ENCODE measurements around the gene AP4S1. TPM values are rescaled to one million over a fixed set of nuclear protein-coding genes. Genes with fewer than 3 reads are reported as not detected.
"Not testable (repeated sequence)": the region's sequence is repeated elsewhere in the genome, so short reads cannot be mapped to it uniquely, and the experiment has no call there.

AP4S1 gene
- polyA plus RNA-seq, 4 donors = 14.4 to 21.5 (median 20.9) TPM

GRCh38 chr14:31080056-31080455 is 54.6 kb downstream of the AP4S1 start:
- DNase-seq (ENCODE audit: low read depth in 4 of 4, low spot score in 3 of 4) = no peak

GRCh38 chr14:31080484-31080883 is 55.0 kb downstream of the AP4S1 start:
- DNase-seq (ENCODE audit: low read depth in 4 of 4, low spot score in 3 of 4) = no peak

GRCh38 chr14:31083781-31084180 is 58.3 kb downstream of the AP4S1 start:
- DNase-seq (ENCODE audit: low read depth in 4 of 4, low spot score in 3 of 4) = no peak

- no peak for DNase-seq (ENCODE audit: low read depth in 4 of 4, low spot score in 3 of 4)
These were observed 58.9 kb downstream of the AP4S1 start for GRCh38 chr14:31084385-31084784.

DNA sequence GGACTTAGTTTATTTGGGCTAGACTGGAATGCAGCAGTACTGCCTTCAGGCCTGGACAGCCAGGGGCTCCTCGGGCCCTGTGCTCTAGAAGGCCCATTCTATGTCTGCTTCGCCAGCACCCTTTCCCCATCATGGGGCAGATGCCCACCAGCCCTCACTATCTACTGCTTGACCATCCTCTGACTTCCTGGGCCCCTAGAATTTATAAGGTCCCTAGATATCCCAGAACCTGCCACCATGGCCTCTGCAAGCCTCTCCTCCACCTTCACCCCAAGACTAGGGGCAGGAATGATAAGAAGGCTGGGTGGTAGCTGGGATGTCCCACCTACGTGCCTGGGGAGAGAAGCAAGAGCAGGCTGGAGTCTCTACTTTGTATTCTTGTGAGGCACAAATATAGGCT is 59.6 kb downstream of the AP4S1 start:
- no peak for DNase-seq (ENCODE audit: low read depth in 4 of 4, low spot score in 3 of 4)

DNA sequence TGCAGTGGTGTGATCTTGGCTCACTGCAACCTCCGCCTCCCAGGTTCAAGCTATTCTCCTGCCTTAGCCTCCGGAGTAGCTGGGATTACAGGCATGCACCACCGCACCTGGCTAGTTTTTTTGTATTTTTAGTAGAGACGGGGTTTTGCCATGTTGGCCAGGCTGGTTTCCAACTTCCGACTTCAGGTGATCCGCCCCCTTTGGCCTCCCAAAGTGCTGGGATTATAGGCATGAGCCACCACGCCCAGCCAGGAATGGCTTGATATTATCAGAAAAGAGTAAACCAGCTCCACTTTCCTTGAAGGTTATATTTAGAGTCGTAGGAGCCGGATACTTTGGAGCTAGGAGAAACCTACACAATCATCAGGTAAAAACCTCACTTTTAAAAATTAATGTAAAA is 61.0 kb downstream of the AP4S1 start:
- not testable (repeated sequence) for DNase-seq (ENCODE audit: low read depth in 4 of 4, low spot score in 3 of 4)

- no peak for DNase-seq (ENCODE audit: low read depth in 4 of 4, low spot score in 3 of 4)
These were observed 65.7 kb downstream of the AP4S1 start for GRCh38 chr14:31090883-31091764.

DNA sequence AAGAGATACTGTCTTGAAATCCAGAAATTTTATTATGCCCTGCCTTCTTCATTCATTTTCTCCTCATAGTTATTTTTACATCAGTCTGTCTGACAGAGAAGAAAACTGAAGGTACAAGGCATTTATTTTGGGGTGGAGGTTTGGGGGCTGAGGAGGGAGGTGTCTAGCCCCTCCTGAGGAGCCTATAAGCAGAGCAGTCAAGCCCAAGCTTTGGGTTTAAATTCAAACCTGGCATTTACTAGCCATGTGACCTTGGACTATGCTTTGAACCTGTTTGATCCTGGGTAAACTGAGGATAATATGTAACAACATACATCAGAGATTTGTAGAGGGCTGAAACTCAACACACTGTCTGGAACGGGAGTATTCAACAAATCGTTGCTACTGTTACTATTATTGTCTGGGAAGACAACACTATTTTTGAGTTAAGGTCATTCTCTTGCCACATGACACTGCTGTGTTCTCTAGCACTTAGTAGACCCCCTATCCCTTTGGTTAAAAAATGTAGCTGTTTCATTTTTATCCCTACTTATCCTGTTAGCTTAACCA is 66.8 kb downstream of the AP4S1 start:
- no peak for DNase-seq (ENCODE audit: low read depth in 4 of 4, low spot score in 3 of 4)

- not testable (repeated sequence) for DNase-seq (ENCODE audit: low read depth in 4 of 4, low spot score in 3 of 4)
These were observed 68.7 kb downstream of the AP4S1 start for GRCh38 chr14:31093884-31094839.

- not testable (repeated sequence) for DNase-seq (ENCODE audit: low read depth in 4 of 4, low spot score in 3 of 4)
These were observed 70.4 kb downstream of the AP4S1 start for GRCh38 chr14:31095817-31096216.

- no peak for DNase-seq (ENCODE audit: low read depth in 4 of 4, low spot score in 3 of 4)
These were observed 70.8 kb downstream of the AP4S1 start for GRCh38 chr14:31096255-31096654.

DNA sequence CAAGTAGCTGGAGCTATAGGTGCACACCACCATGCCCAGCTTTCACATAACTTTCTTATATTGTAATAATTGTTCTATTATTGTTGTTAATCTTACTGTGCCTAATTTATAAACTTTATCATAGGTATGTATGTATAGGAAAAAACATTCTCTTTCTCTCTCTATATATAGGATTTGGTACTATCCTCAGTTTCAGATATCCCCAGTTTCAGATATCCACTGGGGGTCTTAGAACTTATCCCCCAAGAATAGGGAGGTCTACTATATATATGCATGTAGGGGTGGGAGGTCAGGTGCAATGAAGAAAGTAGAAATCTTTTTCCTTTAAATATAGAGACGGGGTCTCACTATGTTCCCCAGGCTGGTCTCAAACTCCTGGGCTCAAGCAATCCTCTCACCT is 71.6 kb downstream of the AP4S1 start:
- DNase-seq (ENCODE audit: low read depth in 4 of 4, low spot score in 3 of 4) = no peak

DNA sequence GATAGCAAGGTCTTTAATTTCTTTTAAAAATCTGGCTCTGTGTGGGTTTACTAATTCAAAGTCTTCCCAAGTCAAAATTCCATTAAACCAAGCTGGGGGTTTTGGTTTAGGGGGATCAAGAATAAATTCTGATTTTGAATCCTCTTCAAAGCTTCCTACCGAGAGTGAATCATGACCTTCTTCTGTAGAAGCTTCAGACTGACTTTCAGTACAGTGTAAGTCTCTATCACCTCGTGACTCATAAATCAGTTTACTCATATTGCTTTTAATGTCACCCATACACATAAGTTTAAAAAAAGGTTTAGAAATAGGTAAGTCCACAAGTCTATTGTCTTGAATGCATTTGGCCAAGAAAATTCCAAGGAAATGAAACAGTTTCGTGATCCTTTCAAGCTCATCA is 81.3 kb downstream of the AP4S1 start:
- DNase-seq (ENCODE audit: low read depth in 4 of 4, low spot score in 3 of 4) = no peak

GRCh38 chr14:31109257-31109656 is 83.8 kb downstream of the AP4S1 start:
- DNase-seq (ENCODE audit: low read depth in 4 of 4, low spot score in 3 of 4) = no peak

GRCh38 chr14:31110872-31111271 is 85.4 kb downstream of the AP4S1 start:
- DNase-seq (ENCODE audit: low read depth in 4 of 4, low spot score in 3 of 4) = no peak

GRCh38 chr14:31113794-31114193 is 88.3 kb downstream of the AP4S1 start:
- DNase-seq (ENCODE audit: low read depth in 4 of 4, low spot score in 3 of 4) = no peak

DNA sequence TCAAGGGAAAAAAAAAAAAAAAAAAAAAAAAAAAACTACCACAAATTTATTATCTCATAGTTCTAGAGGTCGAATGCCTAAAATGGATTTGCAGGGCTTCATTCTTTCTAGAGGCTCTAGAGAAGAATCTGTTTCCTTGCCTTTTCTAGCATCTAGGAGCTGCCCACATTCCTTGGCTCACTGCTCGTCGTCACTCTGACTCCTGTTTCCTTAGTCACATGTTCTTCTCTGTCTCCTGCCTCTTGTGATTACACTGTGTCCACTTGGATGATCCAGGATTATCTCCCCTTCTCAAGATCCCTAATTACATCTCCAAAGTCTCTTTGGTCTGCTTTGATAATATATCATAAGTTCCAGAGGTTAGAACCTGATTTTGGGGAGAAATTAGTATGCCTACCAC is 93.4 kb downstream of the AP4S1 start:
- DNase-seq (ENCODE audit: low read depth in 4 of 4, low spot score in 3 of 4) = no peak

DNA sequence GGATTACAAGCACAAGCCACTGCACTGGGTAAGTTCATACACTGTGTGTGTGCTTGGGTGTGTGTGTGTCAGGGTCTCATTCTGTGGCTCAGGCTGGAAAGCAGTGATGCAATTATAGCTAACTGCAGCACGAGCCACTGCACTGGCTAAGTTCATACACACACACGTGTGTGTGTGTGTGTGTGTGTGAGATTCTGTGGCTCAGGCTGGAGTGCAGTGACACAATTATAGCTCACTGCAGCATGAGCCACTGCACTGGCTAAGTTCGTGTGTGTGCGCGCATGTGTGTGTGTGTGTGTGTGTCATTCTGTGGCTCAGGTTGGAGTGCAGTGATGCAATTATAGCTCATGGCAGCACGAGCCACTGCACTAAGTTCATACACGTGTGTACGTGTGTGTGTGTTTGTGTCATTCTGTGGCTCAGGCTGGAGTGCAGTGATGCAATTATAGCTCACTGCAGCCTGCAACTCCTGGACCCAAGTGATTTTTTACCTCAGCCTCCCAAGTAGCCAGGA is 96.7 kb downstream of the AP4S1 start:
- DNase-seq (ENCODE audit: low read depth in 4 of 4, low spot score in 3 of 4) = no peak

DNA sequence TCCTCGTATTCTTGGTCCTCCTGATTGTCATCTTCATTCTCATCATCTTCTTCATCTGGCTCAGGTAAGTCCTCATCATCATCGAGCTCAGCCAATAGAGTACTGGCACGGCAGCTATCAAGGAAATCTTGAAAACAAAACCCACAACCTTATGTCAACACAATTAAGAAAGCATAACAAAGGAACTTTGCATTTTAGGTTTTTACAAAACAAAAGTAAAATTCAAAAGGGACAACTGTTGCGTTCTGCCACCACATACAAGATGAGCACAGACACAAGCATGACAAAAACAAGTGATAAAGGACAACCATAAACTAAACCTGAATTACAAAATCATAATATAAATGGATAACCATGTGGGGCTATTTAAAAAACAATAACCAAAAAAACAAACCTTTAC is 97.5 kb downstream of the AP4S1 start:
- no peak for DNase-seq (ENCODE audit: low read depth in 4 of 4, low spot score in 3 of 4)

DNA sequence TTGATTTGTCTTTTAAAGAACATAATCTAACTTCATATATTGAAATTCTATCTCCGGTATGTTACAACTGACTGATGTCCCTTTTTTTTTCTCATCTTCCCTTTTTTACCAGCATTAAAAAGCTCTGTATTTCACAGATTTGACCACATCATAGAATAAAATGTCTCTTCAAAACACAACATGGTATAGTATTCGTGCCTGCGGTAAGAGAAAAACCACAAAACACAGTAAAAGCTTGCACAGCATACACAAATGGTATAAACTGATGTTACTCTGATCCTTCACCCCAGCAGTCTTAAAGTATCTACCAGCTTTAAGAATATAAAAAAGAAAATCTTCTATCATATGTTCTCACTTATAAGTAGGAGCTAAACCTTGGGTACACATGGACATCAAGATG is 98.7 kb downstream of the AP4S1 start:
- DNase-seq (ENCODE audit: low read depth in 4 of 4, low spot score in 3 of 4) = no peak

DNA sequence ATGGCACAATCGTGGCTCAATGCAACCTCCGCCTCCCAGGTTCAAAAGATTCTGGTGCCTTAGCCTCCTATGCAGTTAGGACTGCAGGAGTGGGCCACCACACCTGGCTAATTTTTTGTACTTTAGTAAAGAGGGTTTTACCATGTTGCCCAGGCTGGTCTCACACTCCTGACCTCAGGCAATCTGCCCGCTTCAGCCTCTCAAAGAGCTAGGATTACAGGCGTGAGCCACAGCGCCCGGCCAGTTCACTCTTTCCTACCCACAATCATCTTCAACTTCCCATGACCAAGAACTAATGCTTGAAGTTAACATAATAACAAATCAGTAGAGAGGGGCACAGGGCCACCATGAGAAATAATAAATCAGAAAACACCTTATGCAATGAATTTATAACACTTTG is 99.8 kb downstream of the AP4S1 start:
- DNase-seq (ENCODE audit: low read depth in 4 of 4, low spot score in 3 of 4) = no peak

Measured in left renal pelvis (tissue), 4 donors.